ENCODE data around the gene GNAT1. TPM values are rescaled to one million over a fixed set of nuclear protein-coding genes. Genes with fewer than 3 reads are reported as not detected.

GNAT1 gene
- total and polyA plus RNA-seq, 2 of the 13 experiments (the other 11 are each of a cell fraction or from before 2014, with no cell fraction given), result 0.15 TPM; not detected in 1

DNA sequence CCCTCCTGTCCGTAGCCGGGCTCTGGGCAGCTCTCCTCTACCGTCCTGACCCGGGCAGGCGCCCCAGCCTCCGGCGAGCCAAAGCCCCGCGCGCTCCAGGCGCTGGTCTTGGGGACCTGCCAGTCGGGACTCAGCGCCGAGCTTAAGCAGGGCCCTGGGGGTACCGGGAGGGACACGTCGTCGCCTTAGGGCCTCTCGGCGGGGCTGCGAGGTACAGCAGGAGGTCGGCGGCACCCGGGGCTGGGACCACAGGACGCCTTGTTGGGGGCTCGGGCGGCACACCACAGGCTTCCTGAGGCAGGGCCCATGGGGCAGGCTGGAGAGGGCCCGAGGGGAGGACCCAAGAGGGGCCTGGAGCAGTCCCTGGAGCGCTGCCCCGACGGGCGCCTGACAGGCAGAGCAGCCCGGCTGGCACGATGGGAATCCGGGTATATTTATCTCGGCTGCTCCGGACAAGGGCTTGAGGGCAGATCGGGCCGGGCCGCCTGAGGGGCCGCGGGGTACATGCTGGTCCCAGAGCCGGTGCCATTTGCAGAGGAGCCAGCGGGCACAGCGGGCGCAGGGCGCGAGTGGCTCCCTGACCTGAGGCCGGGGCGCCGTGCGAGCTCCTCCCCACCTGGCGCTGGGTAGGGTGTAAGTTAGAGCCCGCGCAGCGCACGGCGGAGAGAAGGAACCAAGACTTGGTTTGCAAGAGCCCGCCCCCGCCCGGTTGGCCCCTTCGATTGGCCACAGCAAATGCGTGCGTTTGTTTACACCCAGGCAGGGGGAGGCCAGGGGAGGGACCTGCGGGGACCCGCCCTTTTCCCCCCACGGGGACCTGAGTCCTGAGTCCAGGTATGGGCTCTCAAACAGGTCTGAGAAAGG lies 14.2 kb downstream of the GNAT1 start (continued):
- TF ChIP-seq, protein P1, sequence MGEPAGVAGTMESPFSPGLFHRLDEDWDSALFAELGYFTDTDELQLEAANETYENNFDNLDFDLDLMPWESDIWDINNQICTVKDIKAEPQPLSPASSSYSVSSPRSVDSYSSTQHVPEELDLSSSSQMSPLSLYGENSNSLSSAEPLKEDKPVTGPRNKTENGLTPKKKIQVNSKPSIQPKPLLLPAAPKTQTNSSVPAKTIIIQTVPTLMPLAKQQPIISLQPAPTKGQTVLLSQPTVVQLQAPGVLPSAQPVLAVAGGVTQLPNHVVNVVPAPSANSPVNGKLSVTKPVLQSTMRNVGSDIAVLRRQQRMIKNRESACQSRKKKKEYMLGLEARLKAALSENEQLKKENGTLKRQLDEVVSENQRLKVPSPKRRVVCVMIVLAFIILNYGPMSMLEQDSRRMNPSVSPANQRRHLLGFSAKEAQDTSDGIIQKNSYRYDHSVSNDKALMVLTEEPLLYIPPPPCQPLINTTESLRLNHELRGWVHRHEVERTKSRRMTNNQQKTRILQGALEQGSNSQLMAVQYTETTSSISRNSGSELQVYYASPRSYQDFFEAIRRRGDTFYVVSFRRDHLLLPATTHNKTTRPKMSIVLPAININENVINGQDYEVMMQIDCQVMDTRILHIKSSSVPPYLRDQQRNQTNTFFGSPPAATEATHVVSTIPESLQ (CRISPR knock-in tag; conservative IDR thresholded peaks at IDR 0.05), result no peak
- TF ChIP-seq ZNF747 (CRISPR knock-in tag; IDR thresholded peaks at IDR 0.05; ENCODE audit: borderline replicate concordance), result no peak
- TF ChIP-seq KLF16 (CRISPR knock-in tag; IDR thresholded peaks at IDR 0.05), result peak in 1 of 2 experiments; percentile 56; a peak in 1 of 4 replicates
- TF ChIP-seq, protein P2, sequence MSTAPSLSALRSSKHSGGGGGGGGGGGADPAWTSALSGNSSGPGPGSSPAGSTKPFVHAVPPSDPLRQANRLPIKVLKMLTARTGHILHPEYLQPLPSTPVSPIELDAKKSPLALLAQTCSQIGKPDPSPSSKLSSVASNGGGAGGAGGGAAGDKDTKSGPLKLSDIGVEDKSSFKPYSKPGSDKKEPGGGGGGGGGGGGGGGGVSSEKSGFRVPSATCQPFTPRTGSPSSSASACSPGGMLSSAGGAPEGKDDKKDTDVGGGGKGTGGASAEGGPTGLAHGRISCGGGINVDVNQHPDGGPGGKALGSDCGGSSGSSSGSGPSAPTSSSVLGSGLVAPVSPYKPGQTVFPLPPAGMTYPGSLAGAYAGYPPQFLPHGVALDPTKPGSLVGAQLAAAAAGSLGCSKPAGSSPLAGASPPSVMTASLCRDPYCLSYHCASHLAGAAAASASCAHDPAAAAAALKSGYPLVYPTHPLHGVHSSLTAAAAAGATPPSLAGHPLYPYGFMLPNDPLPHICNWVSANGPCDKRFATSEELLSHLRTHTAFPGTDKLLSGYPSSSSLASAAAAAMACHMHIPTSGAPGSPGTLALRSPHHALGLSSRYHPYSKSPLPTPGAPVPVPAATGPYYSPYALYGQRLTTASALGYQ (CRISPR knock-in tag; IDR thresholded peaks at IDR 0.05), result no peak
- no peak for TF ChIP-seq RFXANK (CRISPR knock-in tag; IDR thresholded peaks at IDR 0.05)
- TF ChIP-seq ZNF207 (IDR thresholded peaks at IDR 0.05; ENCODE audit: borderline replicate concordance), result no peak
- TF ChIP-seq ZC3H13 (CRISPR knock-in tag; IDR thresholded peaks at IDR 0.05), result no peak
- no peak for TF ChIP-seq SRF (IDR thresholded peaks at IDR 0.05; ENCODE audit: low read depth, low read length)
- no peak for TF ChIP-seq DPF2 (CRISPR knock-in tag; IDR thresholded peaks at IDR 0.05; ENCODE audit: borderline replicate concordance, low read depth)
- no peak for TF ChIP-seq ZNF713 (CRISPR knock-in tag; IDR thresholded peaks at IDR 0.05)
- TF ChIP-seq, protein P3, sequence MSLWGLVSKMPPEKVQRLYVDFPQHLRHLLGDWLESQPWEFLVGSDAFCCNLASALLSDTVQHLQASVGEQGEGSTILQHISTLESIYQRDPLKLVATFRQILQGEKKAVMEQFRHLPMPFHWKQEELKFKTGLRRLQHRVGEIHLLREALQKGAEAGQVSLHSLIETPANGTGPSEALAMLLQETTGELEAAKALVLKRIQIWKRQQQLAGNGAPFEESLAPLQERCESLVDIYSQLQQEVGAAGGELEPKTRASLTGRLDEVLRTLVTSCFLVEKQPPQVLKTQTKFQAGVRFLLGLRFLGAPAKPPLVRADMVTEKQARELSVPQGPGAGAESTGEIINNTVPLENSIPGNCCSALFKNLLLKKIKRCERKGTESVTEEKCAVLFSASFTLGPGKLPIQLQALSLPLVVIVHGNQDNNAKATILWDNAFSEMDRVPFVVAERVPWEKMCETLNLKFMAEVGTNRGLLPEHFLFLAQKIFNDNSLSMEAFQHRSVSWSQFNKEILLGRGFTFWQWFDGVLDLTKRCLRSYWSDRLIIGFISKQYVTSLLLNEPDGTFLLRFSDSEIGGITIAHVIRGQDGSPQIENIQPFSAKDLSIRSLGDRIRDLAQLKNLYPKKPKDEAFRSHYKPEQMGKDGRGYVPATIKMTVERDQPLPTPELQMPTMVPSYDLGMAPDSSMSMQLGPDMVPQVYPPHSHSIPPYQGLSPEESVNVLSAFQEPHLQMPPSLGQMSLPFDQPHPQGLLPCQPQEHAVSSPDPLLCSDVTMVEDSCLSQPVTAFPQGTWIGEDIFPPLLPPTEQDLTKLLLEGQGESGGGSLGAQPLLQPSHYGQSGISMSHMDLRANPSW (CRISPR knock-in tag; IDR thresholded peaks at IDR 0.05; ENCODE audit: borderline replicate concordance), result no peak
- peak; percentile 74 for TF ChIP-seq HIVEP1 (CRISPR knock-in tag; IDR thresholded peaks at IDR 0.05)
- peak; percentile 11; the same call in 1 of the 2 replicates for TF ChIP-seq HNF4A (CRISPR knock-in tag; IDR thresholded peaks at IDR 0.05)
- no peak; the same call in 1 of the 2 replicates for TF ChIP-seq ZNF224 (CRISPR knock-in tag; IDR thresholded peaks at IDR 0.05)
- TF ChIP-seq, protein P4, sequence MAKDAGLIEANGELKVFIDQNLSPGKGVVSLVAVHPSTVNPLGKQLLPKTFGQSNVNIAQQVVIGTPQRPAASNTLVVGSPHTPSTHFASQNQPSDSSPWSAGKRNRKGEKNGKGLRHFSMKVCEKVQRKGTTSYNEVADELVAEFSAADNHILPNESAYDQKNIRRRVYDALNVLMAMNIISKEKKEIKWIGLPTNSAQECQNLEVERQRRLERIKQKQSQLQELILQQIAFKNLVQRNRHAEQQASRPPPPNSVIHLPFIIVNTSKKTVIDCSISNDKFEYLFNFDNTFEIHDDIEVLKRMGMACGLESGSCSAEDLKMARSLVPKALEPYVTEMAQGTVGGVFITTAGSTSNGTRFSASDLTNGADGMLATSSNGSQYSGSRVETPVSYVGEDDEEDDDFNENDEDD (CRISPR knock-in tag; IDR thresholded peaks at IDR 0.05; ENCODE audit: borderline replicate concordance), result peak; percentile 53; the same call in 1 of the 2 replicates
- TF ChIP-seq, protein P5, sequence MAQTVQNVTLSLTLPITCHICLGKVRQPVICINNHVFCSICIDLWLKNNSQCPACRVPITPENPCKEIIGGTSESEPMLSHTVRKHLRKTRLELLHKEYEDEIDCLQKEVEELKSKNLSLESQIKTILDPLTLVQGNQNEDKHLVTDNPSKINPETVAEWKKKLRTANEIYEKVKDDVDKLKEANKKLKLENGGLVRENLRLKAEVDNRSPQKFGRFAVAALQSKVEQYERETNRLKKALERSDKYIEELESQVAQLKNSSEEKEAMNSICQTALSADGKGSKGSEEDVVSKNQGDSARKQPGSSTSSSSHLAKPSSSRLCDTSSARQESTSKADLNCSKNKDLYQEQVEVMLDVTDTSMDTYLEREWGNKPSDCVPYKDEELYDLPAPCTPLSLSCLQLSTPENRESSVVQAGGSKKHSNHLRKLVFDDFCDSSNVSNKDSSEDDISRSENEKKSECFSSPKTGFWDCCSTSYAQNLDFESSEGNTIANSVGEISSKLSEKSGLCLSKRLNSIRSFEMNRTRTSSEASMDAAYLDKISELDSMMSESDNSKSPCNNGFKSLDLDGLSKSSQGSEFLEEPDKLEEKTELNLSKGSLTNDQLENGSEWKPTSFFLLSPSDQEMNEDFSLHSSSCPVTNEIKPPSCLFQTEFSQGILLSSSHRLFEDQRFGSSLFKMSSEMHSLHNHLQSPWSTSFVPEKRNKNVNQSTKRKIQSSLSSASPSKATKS (CRISPR knock-in tag; IDR thresholded peaks at IDR 0.05), result no peak

Measured in HepG2 (cell line).